Globus pallidus (tissue), 1 donor: ENCODE data around the gene EXOC2.

Experiments
- DNase-seq: peaks from one replicate; pipeline ENCODE4 v3.0.0-alpha.2; 2015; ENCODE audit warnings: low spot score

EXOC2 gene

DNA sequence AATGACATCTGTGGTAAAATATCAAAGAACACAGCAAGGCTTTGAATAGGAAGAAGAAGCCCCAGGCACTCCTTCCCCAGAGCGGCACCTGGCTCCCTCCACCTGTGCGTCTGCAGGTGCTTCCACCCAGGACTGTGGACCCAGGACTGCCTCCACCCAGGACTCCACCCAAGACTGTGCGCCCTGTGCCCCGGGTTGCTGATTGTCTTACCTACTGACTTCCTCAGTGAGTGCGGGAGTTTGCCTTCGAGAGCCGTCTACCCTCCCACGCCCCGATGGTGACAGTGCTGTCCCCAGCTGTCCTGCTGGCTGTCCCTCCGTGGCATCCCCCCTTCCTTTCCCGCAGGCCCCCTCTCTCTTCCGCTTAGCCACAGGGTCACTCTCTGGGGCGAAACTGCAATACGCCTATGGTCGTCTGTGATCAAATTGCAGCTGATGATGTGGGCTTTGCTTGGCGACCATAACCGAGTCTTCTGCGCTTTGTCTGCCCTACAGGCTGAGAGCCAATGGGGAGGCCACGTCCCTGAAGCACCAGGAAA is 249.2 kb downstream of the EXOC2 start:
- DNase-seq: no peak

DNA sequence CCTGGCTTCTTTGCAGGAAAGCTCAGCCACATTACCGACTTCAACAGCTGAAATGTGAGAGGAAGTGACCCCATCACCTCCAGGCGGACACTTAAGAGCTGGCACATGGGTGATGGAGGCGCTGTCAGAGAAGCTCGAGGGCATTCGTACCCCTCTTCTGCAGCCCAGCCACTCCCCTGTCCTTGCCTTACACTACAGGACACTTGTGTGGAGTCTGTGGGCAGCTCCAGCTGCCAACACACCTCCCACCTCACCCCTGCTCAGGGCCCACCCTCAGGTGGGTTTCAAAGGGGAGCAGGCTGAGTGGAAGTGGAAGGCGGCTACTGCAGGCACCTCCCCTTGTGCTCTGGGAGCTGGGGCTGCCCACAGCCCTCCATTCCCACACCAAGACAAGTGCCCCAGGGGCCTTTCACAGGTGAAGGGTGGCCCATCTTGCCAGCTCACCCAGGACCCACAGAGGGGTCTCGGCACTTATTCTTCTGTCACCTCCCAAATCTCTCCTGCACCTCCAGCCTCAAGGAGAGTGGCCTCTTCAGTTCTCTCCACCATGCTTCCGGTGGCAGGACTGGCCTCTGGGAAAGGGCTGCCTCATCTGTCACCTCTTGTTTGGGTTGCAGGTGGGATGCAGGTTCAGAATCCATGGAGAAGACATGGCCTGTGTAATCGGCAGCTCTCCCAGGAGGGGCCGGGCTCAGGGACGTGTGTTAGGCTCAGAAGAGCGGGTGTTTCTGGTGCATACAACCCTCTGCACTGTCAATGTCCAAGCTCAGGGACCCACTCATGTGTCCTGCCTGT is 251.6 kb downstream of the EXOC2 start:
- DNase-seq: no peak

DNA sequence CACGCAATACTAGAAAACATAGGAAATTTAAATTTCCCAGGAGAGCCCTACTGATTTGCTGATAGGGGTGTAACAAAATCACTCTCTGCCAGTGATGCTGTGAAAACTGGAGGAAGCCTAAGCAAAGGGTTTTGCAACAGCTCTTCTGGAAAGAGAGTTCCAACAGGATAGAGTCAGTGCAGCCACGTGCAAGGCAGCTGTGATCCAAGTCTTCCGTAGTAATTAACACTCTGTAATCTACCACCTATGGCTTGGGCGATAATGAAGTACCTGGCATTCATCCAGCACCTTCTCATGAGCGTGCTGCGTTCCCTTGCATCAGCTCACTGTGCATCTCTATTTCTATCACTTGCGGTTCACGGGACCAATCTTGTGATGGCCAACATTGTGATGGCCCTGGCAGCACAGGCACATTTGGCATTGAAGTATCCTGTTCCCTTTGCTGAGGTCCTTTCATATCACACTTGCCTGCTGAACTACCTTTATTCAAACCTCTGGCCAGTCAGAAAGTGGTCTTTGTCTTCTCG is 253.2 kb downstream of the EXOC2 start:
- no peak for DNase-seq

DNA sequence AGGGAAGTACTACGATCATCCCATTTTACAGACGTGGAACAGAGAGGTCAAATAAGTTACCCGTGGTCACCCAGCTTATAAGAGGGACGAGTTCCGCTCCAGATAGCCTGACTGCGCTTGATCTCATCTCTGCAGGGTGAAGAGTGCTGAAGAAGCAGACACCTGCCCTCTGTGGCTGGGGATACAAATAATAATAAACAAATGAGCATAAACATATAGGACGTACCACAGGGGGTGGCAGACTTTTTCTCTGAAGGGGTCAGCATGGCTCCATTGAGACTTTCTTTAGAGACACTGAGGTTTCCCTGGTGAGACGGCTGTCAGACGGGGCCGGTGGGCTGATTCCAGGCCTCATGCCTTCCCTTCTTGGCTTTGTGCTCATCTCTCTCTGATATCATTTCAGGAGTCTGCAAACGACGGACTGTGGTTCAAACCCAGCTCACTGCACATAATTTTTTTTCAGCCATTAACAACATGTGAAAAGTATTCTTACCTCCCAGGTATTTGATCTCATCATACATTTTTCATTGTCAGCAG is 254.2 kb downstream of the EXOC2 start:
- no peak for DNase-seq

DNA sequence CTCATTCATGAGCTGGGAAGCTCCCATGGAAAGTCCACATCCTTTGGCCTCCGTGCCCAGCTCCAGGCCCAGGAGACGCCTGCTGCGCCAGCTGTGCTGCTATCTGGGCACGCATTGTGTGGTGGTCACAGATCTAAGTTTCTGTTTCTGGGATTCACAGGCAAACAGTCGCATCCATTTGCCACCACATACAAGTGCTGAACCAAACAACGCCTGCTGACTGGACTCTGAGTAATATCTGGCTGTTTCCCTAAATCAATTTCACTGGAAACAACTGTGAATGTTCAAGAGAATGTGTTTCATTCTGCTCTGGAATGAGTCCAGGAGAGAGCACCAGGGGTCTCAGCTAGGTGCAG is 255.9 kb downstream of the EXOC2 start:
- DNase-seq: no peak

DNA sequence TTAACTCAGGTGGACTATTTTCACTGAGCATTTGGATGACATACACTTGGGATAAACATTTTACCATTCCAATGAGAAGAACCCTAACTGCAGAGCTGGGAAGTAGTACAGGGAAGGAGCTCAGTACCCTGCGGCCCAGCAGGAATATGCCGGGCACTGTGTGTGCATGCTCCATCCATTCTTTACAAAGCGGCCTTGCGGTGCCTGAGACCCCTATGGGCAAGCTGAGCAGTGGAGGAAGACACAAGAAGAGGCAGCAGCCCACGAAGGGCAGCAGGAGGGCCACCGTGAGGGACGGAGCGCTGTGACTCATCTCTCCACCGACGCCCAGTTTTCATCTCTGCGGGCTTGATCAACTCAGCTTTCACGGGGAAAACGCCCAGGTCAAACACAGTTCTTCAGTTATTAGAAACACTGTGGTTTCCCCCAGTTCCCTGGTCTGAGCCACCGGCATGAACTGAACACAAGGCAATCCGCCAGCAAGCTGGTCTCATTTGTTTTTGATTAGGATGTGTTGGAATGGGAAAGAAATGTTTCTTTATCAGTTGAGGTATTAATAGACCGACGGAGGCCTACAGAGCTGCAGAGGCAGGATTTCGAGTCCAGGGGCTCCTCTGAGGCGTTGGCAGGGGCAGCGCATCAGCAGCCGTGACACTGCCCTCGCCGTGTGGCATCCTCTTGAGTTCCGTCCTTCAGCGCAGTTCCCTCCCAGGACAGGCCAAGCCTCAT is 256.5 kb downstream of the EXOC2 start:
- no peak for DNase-seq

DNA sequence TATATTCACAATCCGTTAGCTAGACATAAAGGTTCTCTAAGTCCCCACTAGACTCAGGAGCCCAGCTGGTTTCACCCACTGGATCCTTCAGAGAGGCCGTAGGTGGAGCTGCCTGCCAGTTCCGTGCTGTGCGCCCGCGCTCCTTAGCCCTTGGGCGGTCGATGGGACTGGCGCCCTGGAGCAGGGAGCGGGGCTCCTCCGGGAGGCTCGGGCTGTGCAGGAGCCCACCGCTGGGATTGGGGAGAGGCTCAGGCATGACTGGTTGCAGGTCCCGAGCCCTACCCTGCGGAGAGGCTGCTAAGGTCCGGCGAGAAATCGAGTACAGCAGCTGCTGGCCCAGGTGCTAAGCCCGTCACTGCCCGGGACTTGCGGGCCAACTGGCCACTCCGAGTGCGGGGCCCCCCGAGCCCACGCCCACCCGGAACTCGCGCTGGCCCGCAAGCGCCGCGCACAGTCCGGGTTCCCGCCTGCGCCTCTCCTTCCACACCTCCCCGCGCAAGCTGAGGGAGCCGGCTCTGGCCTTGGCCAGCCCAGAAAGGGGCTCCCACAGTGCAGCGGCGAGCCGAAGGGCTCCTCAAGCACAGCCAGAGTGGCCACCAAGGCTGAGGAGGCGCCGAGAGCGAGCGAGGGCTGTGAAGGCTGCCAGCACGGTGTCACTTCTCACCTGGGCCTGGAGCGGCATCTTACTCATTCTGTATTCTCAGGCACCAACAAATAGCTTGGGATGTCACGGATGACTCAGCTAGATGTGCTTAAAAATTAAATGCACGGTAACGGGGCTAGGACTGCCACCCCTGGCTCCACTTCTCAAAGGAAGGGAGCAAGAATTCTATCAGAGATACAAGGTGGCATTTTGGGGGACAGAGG is 257.3 kb downstream of the EXOC2 start:
- no peak for DNase-seq
